ENCODE measurements around the gene CPD. TPM values are rescaled to one million over a fixed set of nuclear protein-coding genes. Genes with fewer than 3 reads are reported as not detected.

CPD gene
- total RNA-seq, 2 donors from 2014 or later: 56.5 to 89.5 TPM

DNA sequence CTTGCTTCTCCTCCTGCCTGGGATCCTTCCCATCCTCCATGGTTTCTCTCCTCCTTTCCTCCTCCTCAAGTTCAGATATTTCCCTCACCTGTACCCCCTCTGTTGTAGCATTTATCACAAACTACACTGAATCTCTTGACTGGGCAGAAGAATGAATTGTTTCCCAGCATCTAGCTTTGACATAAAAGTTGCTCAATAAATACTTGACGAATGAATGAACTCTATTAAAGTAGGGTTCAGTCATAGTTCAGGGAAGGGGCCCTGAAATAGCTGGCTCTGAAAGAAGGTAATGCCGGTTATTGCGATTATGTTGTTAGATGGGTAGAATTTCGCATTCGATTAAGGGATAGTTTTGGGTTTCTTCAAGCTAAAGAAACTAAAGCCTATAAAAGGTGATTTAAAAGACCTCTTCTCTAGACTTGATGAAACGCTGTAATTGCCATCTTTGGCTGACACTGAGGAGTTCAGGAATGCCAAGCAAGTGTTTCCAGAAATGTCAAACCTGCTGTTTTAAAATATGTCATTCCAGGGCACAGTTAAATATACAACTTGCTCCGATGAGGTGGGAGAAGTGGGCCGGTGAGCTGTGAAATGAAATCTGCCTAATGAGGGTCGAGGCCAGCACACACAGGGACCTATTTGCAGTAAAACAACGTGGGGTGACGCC is 1.0 kb upstream of the CPD start:
- no peak for DNase-seq
- H3K4me3 ChIP-seq: peak overlapping the region; percentile 97
- no peaks in the 10 kb centered on the region for H3K9me3 ChIP-seq
- TF ChIP-seq, protein P1, sequence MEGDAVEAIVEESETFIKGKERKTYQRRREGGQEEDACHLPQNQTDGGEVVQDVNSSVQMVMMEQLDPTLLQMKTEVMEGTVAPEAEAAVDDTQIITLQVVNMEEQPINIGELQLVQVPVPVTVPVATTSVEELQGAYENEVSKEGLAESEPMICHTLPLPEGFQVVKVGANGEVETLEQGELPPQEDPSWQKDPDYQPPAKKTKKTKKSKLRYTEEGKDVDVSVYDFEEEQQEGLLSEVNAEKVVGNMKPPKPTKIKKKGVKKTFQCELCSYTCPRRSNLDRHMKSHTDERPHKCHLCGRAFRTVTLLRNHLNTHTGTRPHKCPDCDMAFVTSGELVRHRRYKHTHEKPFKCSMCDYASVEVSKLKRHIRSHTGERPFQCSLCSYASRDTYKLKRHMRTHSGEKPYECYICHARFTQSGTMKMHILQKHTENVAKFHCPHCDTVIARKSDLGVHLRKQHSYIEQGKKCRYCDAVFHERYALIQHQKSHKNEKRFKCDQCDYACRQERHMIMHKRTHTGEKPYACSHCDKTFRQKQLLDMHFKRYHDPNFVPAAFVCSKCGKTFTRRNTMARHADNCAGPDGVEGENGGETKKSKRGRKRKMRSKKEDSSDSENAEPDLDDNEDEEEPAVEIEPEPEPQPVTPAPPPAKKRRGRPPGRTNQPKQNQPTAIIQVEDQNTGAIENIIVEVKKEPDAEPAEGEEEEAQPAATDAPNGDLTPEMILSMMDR (IDR thresholded peaks at IDR 0.05): no peak
- H3K27ac ChIP-seq: peak overlapping the region; percentile 88
- peak overlapping the region; percentile 54 to 57 for H3K9ac ChIP-seq (ENCODE audit: low read depth in 2 of 2, low read length in 2 of 2)
- no peaks in the 10 kb centered on the region for H3K27me3 ChIP-seq
- no peaks in the 10 kb centered on the region for H3K36me3 ChIP-seq
- peaks cover 4% of the 10 kb centered on the region for H3K4me1 ChIP-seq
- intact Hi-C loops (cut with DNase I): no loop called here

GRCh38 chr17:30378241-30378824 is 394 bp upstream of the CPD start:
- Histone ChIP-seq H3K27me3 (no peaks in the 10 kb centered on the region), H3K9me3 (no peaks in the 10 kb centered on the region), H3K36me3 (no peaks in the 10 kb centered on the region), H3K27ac (peak overlapping the region; percentile 88), H3K4me1 (peaks cover 4% of the 10 kb centered on the region), H3K9ac (ENCODE audit: low read depth in 2 of 2, low read length in 2 of 2) (peak overlapping the region; percentile 54 to 57), H3K4me3 (peak overlapping the region; percentile 97)
- peak; percentile 51 for DNase-seq
- TF ChIP-seq, protein P1 (IDR thresholded peaks at IDR 0.05): peak; percentile 15
- intact Hi-C loops (cut with DNase I): no loop called here

GRCh38 chr17:30379303-30379902 is 676 bp downstream of the CPD start:
- H3K4me1 ChIP-seq: peaks cover 4% of the 10 kb centered on the region
- peak overlapping the region; percentile 57 to 77 for H3K9ac ChIP-seq (ENCODE audit: low read depth in 2 of 2, low read length in 2 of 2)
- peak; percentile 34 for DNase-seq
- no peaks in the 10 kb centered on the region for H3K36me3 ChIP-seq
- peak overlapping the region; percentile 97 for H3K4me3 ChIP-seq
- peak overlapping the region; percentile 88 for H3K27ac ChIP-seq
- H3K9me3 ChIP-seq: no peaks in the 10 kb centered on the region
- intact Hi-C loops (cut with DNase I): no loop called here
- H3K27me3 ChIP-seq: no peaks in the 10 kb centered on the region
- TF ChIP-seq, protein P1 (IDR thresholded peaks at IDR 0.05): no peak

DNA sequence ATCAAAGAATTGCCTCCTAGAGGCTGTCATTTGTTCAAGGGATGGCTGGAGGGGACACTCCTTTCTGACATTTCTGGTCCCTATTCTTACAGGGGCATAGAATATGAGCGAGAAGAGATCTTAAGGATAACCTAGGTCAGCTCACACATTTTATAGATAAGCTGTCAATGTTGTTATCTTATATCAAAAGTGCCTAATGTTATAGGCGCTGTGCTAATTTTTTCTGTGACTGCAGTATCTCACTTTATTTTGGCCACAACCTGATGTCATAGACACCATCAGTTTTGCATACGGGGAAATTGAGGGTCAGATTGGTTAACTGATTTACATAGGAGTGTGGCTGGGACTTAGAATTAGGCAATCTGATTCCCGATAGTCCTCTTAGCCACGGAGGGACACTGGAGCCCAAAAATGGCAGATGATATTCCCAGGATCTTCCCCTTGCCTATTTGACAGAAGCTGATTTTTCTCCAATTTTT is 1.2 kb downstream of the CPD start:
- TF ChIP-seq, protein P1 (IDR thresholded peaks at IDR 0.05): no peak
- Histone ChIP-seq H3K9ac (ENCODE audit: low read depth in 2 of 2, low read length in 2 of 2) (peak overlapping the region; percentile 57 to 77), H3K4me3 (peak overlapping the region; percentile 97), H3K27ac (peak overlapping the region; percentile 88), H3K4me1 (peaks cover 4% of the 10 kb centered on the region), H3K36me3 (no peaks in the 10 kb centered on the region), H3K27me3 (no peaks in the 10 kb centered on the region), H3K9me3 (no peaks in the 10 kb centered on the region)
- DNase-seq: no peak
- intact Hi-C loops (cut with DNase I): no loop called here

DNA sequence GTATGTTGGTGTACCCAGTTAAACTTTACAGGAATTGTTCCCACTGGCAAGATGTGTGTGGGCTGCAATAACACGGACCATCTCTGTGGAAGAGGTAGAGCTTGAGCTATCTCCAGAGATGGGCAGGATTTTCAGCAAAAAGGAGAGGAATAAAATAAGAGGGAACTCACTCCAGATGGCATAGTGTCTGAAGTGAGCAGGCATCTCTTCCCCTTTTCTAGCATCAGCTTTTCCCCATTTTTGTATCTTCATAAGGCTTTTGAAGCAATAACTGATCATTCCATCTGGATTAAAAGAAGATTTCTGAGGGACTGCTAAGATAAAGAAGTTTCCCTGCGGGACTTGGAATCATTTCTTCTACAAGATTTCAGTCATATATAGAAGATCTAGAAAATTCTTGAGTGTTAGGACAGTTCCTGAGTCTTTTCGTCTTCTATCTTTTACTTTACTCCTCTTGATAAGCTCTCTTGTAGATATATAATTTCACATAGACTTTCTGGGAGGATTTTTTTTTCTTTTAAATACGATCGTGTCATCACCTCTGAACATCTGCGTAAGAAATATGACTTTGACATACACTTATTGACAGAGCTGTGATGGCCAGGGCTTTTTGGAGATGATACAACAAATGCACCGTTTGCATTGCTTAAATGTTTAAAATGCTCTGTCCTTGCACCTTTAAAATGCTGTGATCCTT is 2.1 kb downstream of the CPD start:
- peak overlapping the region; percentile 97 for H3K4me3 ChIP-seq
- no peaks in the 10 kb centered on the region for H3K36me3 ChIP-seq
- TF ChIP-seq, protein P1 (IDR thresholded peaks at IDR 0.05): no peak
- peaks cover 4% of the 10 kb centered on the region for H3K4me1 ChIP-seq
- no peaks in the 10 kb centered on the region for H3K27me3 ChIP-seq
- intact Hi-C loops (cut with DNase I): no loop called here
- no peak for DNase-seq
- no peak overlapping the region for H3K27ac ChIP-seq
- H3K9me3 ChIP-seq: no peaks in the 10 kb centered on the region
- H3K9ac ChIP-seq (ENCODE audit: low read depth in 2 of 2, low read length in 2 of 2): peak overlapping the region in 1 of 2 donors; percentile 57
